ENCODE results near the gene INSYN2A.
A peak's percentile ranks its signal among the peaks of the same experiment; 100 is the strongest.

- TF ChIP-seq CTCF (IDR thresholded peaks at IDR 0.05) (peak in 4 of 6 experiments; percentile 18 to 42 (median 33)), POLR2A (IDR thresholded peaks at IDR 0.05) (no peak)
Measured at GRCh38 chr10:127243490-127244272, 47.3 kb upstream of the INSYN2A start.

Data from Peyer's patch (tissue), 4 donors.